ENCODE measurements around the gene LIPI.
"Not testable (repeated sequence)": the region's sequence is repeated elsewhere in the genome, so short reads cannot be mapped to it uniquely, and the experiment has no call there.

LIPI gene

DNA sequence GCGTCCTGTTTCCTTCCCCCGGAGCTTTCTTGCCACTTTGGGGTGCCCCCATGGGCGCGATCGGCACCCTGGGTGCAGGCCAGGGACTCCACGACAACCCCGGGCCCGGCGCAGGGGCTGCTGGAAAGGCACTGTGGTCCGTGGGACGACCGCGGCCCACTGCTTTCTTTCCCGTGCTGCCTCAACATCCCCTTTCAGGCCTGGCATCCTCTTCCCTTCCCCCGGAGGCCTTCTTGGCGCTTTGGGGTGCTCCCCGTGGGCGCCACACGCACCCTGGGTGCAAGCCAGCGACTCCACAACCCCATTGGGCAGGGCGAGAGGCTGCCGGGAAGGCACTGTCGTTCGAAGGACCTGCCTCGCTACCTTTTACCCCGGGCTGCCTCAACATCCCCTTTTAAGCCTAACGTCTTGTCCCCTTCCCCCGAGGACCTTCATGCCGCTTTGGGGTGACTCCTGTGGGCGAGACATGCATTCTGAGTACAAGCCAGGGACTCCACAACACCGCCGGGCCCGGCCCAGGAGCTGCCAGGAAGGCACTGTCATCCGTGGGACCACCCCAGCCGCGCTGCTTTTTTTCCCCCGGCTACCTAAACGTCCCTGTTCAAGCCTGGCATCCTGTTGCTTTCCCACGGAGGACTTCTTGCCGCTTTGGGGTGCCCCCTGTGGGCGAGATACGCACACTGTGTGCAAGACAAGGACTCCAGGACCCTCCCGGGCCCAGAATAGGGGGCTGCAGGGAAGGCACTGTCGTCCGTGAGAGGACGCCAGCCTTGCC lies 137.8 kb downstream of the LIPI start:
- DNase-seq = no peak

DNA sequence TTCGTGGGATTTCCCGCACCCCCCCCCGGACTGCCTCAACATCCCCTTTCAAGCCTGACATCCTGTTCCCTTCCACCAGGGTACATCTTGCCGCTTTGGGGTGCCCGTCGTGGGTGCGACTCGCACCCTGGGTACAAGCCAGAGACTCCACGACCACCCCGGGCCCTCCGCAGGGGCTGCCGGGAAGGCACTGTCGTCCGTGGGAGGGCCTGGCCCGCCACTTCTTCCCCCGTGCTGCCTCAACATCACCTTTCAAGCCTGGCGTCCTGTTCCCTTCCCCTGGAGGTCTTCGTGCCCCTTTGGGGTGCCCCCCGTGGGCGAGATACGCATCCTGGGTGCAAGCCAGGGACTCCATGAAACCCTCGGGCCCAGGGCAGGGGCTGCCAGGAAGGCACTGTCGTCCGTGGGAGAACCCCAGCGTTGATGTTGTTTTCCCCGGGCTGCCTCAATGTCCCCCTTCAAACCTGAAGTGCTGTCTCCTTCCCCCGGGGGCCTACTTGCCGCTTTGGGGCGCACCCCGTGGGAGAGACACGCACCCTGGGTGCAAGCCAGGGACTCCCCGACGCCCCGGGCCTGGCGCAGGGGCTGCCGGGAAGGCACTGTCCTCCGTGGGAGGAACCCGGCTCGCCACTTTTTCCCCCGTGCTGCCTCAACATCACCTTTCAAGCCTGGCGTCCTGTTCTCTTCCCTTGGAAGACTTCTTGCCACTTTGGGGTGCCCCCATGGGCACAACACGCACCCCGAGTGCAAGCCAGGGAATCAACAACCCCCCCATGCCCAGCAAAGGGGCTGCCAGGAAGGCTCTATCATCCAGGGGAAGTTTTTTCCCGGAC lies 138.6 kb downstream of the LIPI start:
- DNase-seq = no peak

DNA sequence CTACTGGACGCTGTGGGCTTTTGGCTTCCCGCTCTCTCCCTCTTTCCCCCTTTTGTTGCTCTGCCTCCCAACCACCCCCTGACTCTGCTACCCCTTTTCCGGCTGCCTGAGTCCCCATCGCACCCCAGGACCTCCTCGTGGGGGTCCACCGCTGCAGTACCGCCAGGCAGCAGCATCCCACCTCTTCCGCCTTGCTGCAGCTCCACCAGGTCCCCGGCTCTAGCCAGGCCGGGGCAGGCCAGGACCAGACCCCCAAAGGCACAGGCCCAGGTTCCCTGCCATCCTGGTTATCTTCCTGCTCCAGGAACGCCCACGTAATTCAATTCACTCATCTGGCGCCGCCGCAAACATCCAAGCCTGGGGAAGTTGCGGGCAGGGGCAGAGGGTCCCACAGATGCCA lies 139.8 kb downstream of the LIPI start:
- DNase-seq = no peak

DNA sequence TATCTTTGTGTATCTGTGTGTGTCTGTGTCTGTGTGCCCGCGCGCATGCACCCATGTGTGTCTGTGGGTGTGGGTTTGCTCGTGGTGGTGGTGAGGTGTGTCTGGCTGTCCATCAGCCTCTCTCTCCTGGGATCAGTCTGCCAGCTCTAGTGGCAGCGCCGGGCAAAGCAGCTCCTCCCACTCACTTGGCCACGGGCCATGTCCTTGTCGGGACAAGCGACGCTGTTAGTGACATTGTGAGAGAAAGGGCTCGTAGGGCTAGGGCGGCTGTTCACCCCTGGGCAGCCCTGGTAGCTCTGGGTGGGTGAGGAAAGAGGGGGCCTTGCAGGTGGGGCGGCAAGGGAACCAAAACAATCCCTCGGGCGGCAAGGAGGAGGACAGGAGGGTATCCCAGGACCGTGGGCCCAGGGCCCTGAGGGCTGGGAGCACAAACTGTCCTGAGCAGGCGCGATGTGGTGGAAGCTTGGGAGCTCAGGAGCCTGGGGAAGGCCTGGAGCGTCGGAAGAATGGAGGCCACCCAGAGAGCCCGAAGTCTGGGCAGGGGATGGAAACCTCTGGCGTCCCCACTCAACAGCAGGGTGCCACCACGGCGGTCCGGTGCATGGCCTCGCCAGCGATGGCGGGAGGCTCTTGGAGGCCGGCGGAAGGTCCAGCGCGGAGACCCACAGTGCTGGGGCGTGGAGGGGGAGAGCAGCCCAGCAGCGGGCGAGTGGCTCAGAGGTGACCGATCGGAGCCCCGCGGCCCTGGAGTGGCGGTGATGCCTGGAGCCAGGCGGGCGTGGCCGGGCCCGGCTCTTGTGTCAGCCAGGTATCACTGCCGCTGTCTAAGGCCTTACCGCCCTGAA lies 140.5 kb downstream of the LIPI start:
- no peak for DNase-seq

DNA sequence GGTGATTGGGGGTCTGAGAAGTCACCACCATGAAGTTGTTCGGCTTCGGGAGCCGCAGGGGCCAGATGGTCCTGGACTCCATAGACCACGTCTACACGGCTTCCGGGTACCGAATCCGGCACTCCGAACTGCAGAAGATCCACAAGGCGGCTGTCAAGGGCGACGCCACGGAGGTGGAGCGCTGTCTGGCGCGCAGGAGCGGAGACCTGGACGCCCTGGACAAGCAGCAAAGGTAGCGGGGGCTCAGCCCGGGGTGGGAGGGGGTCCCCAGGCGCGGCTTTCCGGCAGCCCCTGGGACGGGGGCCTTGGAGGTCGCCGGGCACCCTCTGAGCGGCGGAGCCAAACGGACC lies 146.5 kb downstream of the LIPI start:
- DNase-seq = no peak

DNA sequence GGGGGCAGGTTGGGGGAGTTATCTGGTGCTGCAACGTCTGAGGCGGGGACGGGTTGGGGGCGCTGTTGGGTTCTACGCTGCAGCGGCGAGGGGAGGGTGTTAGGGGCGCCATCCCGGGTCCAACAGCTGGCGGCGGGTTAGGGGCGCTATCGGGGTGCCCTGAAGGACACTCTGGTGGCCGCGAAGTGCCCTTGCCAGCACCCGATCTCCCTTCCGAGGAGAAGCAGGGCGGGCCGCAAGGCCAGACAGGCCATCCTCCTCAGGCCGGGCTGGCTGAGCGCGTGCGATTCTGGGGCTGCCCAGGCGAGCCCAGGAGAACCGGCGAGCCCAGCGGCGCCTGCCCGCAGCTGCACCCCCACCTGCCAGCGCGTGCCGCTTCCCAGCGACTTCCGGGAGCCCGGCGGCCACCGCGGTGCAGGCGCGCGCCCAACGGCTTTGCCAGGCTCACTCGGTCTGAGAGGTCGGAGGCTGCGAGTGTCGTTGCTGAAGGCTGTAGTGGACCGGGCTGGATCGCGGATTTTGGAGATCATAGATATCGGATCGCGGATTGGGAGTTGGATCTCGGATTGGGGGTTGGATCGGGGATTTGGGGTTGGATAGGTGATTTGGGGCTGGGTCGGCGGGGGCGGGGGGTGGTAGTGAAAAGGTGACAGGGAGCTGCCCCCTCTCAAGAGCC lies 147.0 kb downstream of the LIPI start:
- DNase-seq = not testable (repeated sequence)

DNA sequence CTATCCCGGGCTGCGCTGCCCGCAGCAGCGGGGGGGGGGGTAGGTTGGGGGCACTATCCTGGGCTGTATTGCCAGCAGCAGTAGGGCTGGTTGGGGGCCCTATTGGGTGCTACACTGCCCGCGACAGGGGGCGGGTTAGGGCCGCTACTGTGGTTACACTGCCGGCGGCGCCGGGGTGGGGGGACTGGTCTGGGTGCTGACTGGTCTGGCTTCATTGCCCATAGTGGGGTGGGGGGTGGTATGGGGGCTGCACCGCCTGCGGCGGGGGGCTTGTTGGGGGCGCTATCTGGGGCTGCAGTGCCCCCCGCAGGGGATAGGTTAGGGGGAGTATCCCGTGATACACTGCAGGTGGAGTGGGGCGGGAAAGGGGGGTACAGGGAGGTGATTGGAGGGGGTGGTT lies 148.1 kb downstream of the LIPI start:
- DNase-seq = not testable (repeated sequence)

DNA sequence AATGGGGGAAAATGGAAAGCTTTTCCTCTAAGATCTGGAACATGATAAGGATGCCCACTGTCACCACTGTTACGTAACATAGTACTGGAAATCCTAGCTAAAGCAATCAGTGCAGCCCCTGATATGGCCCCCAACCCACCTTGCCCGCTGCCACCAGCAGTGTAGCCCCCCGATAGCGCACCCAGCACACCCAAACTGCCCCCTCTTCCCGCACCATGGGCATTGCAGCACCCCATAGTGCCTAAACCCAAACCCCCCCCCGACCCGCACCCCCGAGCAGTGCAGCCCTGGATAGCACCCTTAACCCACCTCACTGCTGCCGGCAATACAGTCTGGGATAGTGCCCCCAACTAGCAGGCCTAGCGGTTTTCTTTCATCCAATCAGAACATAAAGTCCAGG lies 148.9 kb downstream of the LIPI start:
- DNase-seq = not testable (repeated sequence)

DNA sequence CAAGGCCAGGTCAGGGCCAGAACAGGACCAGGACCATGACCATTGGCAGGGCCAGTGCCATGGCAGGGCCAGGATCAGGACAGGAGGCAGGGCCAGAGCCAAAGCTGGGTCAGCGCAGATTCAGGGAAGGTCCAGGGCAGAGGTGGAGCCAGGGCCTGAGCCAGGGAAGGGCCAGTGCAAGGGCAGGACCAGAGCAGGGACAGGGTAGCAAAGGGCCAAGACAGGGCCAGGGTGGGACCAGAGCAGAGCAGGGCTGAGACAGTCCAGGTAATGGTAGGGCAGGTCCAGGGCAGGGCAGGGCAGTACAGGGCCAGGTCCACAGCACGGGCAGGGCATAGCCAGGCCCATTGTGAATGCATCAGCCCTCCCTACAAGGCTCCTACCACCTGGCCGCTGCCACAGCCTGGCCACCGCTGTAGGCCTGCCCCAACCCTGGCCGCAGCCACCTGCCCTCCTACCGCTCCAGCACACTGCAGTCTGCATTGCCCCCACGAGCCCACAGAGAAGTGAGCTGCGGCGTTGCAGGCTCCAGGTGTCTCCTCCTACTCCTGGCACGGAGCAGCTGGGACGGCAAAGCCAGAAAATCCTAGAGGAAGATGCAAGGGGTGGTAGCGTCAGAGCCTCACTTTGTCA lies 151.6 kb downstream of the LIPI start:
- not testable (repeated sequence) for DNase-seq
